ENCODE data around the gene TCEANC2. TPM values are rescaled to one million over a fixed set of nuclear protein-coding genes. Genes with fewer than 3 reads are reported as not detected.

TCEANC2 gene
- total and polyA plus RNA-seq, 2 of the 4 experiments (the other 2 are of a cell fraction): 2.4 to 3.2 TPM

DNA sequence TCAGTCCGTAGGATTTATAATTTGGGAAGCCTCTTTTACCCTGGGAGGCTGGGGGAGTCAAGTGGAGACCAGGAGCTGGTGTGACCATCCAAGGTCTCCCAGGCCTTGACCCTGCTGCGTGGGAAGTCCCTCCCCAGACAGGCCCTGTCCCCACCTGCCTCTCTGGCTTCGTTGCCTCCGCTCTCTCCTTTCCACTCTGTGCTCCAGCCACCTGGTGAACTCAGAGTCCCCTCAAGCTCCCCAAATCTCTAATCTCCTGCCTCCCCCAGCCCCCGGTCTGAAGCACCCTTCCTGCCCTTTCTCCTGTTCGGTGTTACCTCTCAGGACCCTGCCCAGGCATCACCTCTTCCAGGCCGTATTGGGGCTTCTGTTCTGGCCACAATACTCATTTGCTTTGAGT lies 71.5 kb downstream of the TCEANC2 start:
- Histone ChIP-seq H3K9me3 (ENCODE audit: control insufficient read depth, insufficient read depth, low read length) (no peaks in the 10 kb centered on the region), H3K23ac (ENCODE audit: low read depth, low read length) (no peak overlapping the region), H3K36me3 (ENCODE audit: control insufficient read depth, insufficient read depth, low read length) (no peaks in the 10 kb centered on the region), H4K8ac (ENCODE audit: low read depth in 2 of 2, low read length in 2 of 2) (no peak overlapping the region), H3K9me1 (ENCODE audit: insufficient read depth, low read length) (peaks cover 12% of the 10 kb centered on the region), H3K4ac (ENCODE audit: low read depth, low read length) (no peak overlapping the region), H2AK9ac (replicated peaks; ENCODE audit: low read depth, low read length, poor library complexity) (no peak overlapping the region), H3K14ac (replicated peaks; ENCODE audit: low read depth, low read length) (no peak overlapping the region), H2BK120ac (ENCODE audit: low read depth, low read length) (no peak overlapping the region), H3K9ac (ENCODE audit: low read depth, low read length) (no peak overlapping the region), H3K4me3 (ENCODE audit: insufficient read depth, low read depth, low read length) (no peak overlapping the region), H3K4me2 (ENCODE audit: low read depth, low read length) (no peak overlapping the region), H3K56ac (ENCODE audit: extremely low read depth, insufficient read depth, low read length) (no peak overlapping the region), H4K5ac (ENCODE audit: low read depth, low read length) (no peak overlapping the region), H3K27ac (ENCODE audit: insufficient read depth, low read length) (no peak overlapping the region), H2BK5ac (ENCODE audit: low read depth, low read length, poor library complexity, severe bottlenecking) (no peak overlapping the region), H2BK15ac (ENCODE audit: low read depth, low read length) (no peak overlapping the region), H3K27me3 (ENCODE audit: control insufficient read depth, insufficient read depth, low read length) (peaks cover 2% of the 10 kb centered on the region; the same call in 1 of the 2 replicates), H4K20me1 (ENCODE audit: insufficient read depth, low read length) (no peaks in the 10 kb centered on the region; the same call in 1 of the 2 replicates), H3K18ac (ENCODE audit: low read depth, low read length) (no peak overlapping the region), H4K91ac (ENCODE audit: insufficient read depth, low read depth, low read length) (no peak overlapping the region), H3K79me1 (ENCODE audit: low read depth in 1 of 2, low read length in 2 of 2) (peaks cover 0 to 4% of the 10 kb centered on the region in 2 experiments; a peak in 1 of 4 replicates), H2BK20ac (ENCODE audit: low read depth, low read length) (no peak overlapping the region), H3K4me1 (ENCODE audit: control insufficient read depth, insufficient read depth, low read length) (peaks cover 4% of the 10 kb centered on the region), H2AK5ac (ENCODE audit: low read depth, low read length) (no peak overlapping the region), H2AFZ (replicated peaks; ENCODE audit: low read length, poor library complexity) (no peak overlapping the region)
- ATAC-seq (ENCODE audit: low read depth): no peak
- BruUV-seq (replicated peaks): no TSS peak
- dilution Hi-C loops (cut with HindIII; ENCODE audit: low sequenced_read_pairs, unreplicated experiment) (no loop called here), intact Hi-C loops (cut with micrococcal nuclease) (no loop called here), in situ Hi-C loops (cut with MboI; ENCODE audit: low sequenced_read_pairs) (loop anchor here (10.0 kb wide), 1 partner anchor 360 kb away; no protein-coding TSS in a partner anchor)
- ChIA-PET POLR2A (ENCODE audit: unreplicated experiment) (interaction anchor here (0.6 kb wide), 1 partner anchor 281 kb away, joined by 3 read pairs; the partner anchor contains the start of gene SSBP3), CTCF (interaction anchor here (0.6 kb wide), 1 partner anchor 200 kb away, joined by 3 read pairs; no protein-coding TSS in a partner anchor)
- TF ChIP-seq MAZ (IDR thresholded peaks at IDR 0.05; ENCODE audit: borderline replicate concordance, low read depth, low read length) (no peak), MXI1 (IDR thresholded peaks at IDR 0.05; ENCODE audit: borderline replicate concordance, low read depth, low read length) (no peak), CHD1 (IDR thresholded peaks at IDR 0.05; ENCODE audit: low read depth, low read length) (no peak), MAFK (IDR thresholded peaks at IDR 0.05; ENCODE audit: low read depth, low read length) (no peak), CTCF (conservative IDR thresholded peaks at IDR 0.05; ENCODE audit: low read depth, low read length) (no peak), CEBPB (IDR thresholded peaks at IDR 0.05; ENCODE audit: low read depth, low read length) (no peak), RFX5 (IDR thresholded peaks at IDR 0.05; ENCODE audit: low read depth, low read length) (no peak)
- TF ChIP-seq, protein P1, sequence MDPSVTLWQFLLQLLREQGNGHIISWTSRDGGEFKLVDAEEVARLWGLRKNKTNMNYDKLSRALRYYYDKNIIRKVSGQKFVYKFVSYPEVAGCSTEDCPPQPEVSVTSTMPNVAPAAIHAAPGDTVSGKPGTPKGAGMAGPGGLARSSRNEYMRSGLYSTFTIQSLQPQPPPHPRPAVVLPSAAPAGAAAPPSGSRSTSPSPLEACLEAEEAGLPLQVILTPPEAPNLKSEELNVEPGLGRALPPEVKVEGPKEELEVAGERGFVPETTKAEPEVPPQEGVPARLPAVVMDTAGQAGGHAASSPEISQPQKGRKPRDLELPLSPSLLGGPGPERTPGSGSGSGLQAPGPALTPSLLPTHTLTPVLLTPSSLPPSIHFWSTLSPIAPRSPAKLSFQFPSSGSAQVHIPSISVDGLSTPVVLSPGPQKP (IDR thresholded peaks at IDR 0.05; ENCODE audit: borderline replicate concordance, low read depth, low read length): no peak
- WGBS, 2 experiments (ENCODE audit: extremely low coverage in 2 of 2, insufficient read length in 1 of 2): 100% methylated on average over 3 of the region's 7 CpGs; no CpG with 5 or more reads in 1 of the 2 experiments
- no peak for DNase-seq
